Tibial nerve (tissue), 4 donors: ENCODE data around the gene SNAPC3. TPM values are rescaled to one million over a fixed set of nuclear protein-coding genes. Genes with fewer than 3 reads are reported as not detected.
A peak's percentile ranks its signal among the peaks of the same experiment; 100 is the strongest.
"Not testable (repeated sequence)": the region's sequence is repeated elsewhere in the genome, so short reads cannot be mapped to it uniquely, and the experiment has no call there.

Experiments used
- DNase-seq, 2 donors: peaks; one replicate each; pipeline ENCODE4 v3.0.0-alpha.2; 2019; ENCODE audit warnings: low spot score in 2 of 2
- H3K27ac ChIP-seq, 4 donors: fragments of 200-600 bp; sonication (generic) in 3 of 4; one replicate each; pipeline ENCODE4 v1.5.1; 2017 to 2019; ENCODE audit warnings: mild to moderate bottlenecking in 1 of 4
- H3K27me3 ChIP-seq, 2 donors: fragments of 200-600 bp; sonication (generic) in 1 of 2; one replicate each; pipeline versions ENCODE4 v1.5.1 to v1.6.0; 2017 to 2019
- H3K36me3 ChIP-seq, 3 donors: fragments of 200-600 bp; sonication (generic); one replicate each; pipeline ENCODE4 v1.5.1; 2018 to 2019
- H3K4me1 ChIP-seq, 4 donors: fragments of 200-600 bp; sonication (generic) in 3 of 4; one replicate each; pipeline ENCODE4 v1.5.1; 2017 to 2019
- H3K4me3 ChIP-seq, 4 donors: fragments of 200-600 bp; sonication (generic) in 3 of 4; one replicate each; pipeline ENCODE4 v1.5.1; 2017 to 2019; ENCODE audit warnings: mild to moderate bottlenecking in 1 of 4, moderate library complexity in 1 of 4
- H3K9me3 ChIP-seq, 4 donors: fragments of 200-600 bp; sonication (generic) in 3 of 4; one replicate each; pipeline ENCODE4 v1.5.1; 2017 to 2019
- CTCF ChIP-seq, 5 experiments: fragments of 200-600 bp in 3 of 5; fragments of 450-650 bp in 2 of 5; sonication (generic) in 3 of 5; IDR thresholded peaks; one replicate each; pipeline ENCODE4 v1.5.1; 2016 to 2019; ENCODE audit warnings: antibody characterized with exemption in 5 of 5, mild to moderate bottlenecking in 3 of 5, moderate library complexity in 2 of 5
- EP300 ChIP-seq, 2 donors: sonication (generic); formaldehyde crosslinking; IDR thresholded peaks; one replicate each; pipeline ENCODE4 v1.6.1; 2017; ENCODE audit warnings: antibody characterized with exemption in 2 of 2, mild to moderate bottlenecking in 1 of 2
- POLR2A ChIP-seq, 2 donors: fragments of 450-650 bp; IDR thresholded peaks; one replicate each; pipeline ENCODE4 v1.6.1; 2017; ENCODE audit warnings: antibody characterized with exemption in 2 of 2, mild to moderate bottlenecking in 2 of 2, moderate library complexity in 2 of 2
- WGBS, 2 donors: methylation state at CpG; one replicate each; pipeline ENCODE4 v1.1.5; 2018; 5-methylcytosine and 5-hydroxymethylcytosine counted together
- total RNA-seq, 4 donors: library from RNA; depleted of rRNA; stranded (reverse); fragments of >200 nt; gene quantifications; one replicate each; pipeline ENCODE4 v1.1.0, GENCODE V29; 2016

The SNAPC3 gene
- total RNA-seq, 4 donors from 2014 or later = 28.8 to 42.3 (median 29.7) TPM

DNA sequence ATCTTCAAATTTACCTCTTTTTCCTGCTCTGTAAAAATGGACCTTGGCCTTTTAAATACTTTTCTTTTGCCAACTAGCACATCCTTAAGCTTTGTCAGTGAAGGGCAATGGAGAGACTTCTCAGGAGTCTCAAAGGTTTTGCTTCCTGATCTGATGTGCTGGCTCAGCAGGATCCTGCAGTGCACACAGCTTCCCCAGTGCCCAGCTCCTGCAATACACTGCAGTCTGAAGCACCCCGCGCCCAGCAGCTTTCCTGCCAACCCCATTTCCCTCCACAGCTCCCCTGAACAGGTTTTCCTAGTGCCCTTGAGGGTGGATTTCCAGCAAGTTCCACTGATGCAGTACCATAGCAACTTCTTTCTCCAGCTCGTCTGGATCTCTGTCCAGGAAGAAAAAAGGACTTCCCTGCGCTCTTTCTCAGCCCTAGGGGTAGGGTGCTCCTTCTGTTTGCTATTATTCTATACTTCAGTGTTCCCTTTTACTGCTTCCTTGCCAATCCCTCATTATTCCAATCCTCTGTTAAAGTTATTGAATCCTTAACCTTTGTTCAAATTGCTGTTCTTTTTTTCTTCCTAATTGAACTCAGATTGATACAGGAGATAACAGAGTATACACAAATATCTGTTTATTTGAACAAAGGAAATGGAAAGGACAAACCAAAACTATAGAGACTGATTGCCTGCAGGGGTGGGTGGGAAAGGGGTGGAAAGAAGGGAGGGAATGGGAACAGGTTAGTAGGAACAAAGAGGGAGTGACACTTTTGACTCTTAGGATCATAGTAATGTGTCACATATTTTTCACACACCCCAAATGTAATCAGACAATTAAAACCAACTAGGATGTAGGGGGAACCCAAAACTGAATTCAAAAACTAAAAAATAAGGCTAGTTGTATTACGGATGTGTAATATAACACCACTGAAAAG lies 8.5 kb downstream of the SNAPC3 start:
- TF ChIP-seq POLR2A (IDR thresholded peaks at IDR 0.05) (no peak), EP300 (IDR thresholded peaks at IDR 0.05) (no peak), CTCF (IDR thresholded peaks at IDR 0.05) (no peak)
- no peak for DNase-seq
- no peak overlapping the region for H3K4me3 ChIP-seq
- peaks cover 0 to 31% (median 0%) of the 10 kb centered on the region in 3 donors for H3K36me3 ChIP-seq
- H3K9me3 ChIP-seq = no peaks in the 10 kb centered on the region
- no peaks in the 10 kb centered on the region for H3K27me3 ChIP-seq
- peaks cover 0 to 29% (median 6%) of the 10 kb centered on the region in 4 donors for H3K4me1 ChIP-seq
- peak overlapping the region in 1 of 4 donors; percentile 23 for H3K27ac ChIP-seq
- WGBS, 2 donors = 55% methylated on average over 5 of the region's 5 CpGs

- DNase-seq = no peak
- Histone ChIP-seq H3K4me1 (peaks cover 0 to 16% (median 4%) of the 10 kb centered on the region in 4 donors), H3K27ac (no peak overlapping the region), H3K4me3 (no peak overlapping the region), H3K27me3 (no peaks in the 10 kb centered on the region), H3K36me3 (peaks cover 0 to 38% (median 0%) of the 10 kb centered on the region in 3 donors), H3K9me3 (no peaks in the 10 kb centered on the region)
- WGBS, 2 donors = 75 to 84% methylated on average over 4 of the region's 4 CpGs
- TF ChIP-seq POLR2A (IDR thresholded peaks at IDR 0.05) (no peak), CTCF (IDR thresholded peaks at IDR 0.05) (no peak), EP300 (IDR thresholded peaks at IDR 0.05) (no peak)
Observed at GRCh38 chr9:15433191-15433590, 10.5 kb downstream of the SNAPC3 start.

DNA sequence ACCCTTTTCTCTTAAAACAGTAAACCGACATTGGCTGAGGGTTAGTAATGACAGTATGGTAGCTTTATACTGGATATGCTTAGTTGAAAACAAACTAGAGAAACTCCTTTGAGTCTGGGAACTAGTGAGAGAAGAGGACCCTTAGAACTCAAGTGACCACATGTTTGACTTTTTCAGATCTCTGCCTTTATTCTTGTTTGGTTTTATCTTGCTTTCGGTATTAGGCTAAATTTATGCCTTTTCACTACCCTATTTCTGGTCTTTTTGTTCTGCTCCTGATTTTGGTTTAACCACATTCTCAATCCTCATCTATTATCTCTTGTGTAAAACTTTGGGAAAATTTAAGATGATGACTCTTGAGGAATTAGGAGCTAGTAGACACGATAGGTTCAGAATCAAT lies 11.0 kb downstream of the SNAPC3 start:
- peaks cover 0 to 16% (median 4%) of the 10 kb centered on the region in 4 donors for H3K4me1 ChIP-seq
- no peak for TF ChIP-seq CTCF (IDR thresholded peaks at IDR 0.05)
- no peak for TF ChIP-seq POLR2A (IDR thresholded peaks at IDR 0.05)
- TF ChIP-seq EP300 (IDR thresholded peaks at IDR 0.05) = no peak
- no peak overlapping the region for H3K27ac ChIP-seq
- DNase-seq = no peak
- 91 to 93% methylated on average over 3 of the region's 3 CpGs for WGBS, 2 donors
- H3K4me3 ChIP-seq = no peak overlapping the region
- H3K9me3 ChIP-seq = no peaks in the 10 kb centered on the region
- H3K27me3 ChIP-seq = no peaks in the 10 kb centered on the region
- peaks cover 0 to 40% (median 0%) of the 10 kb centered on the region in 3 donors for H3K36me3 ChIP-seq

DNA sequence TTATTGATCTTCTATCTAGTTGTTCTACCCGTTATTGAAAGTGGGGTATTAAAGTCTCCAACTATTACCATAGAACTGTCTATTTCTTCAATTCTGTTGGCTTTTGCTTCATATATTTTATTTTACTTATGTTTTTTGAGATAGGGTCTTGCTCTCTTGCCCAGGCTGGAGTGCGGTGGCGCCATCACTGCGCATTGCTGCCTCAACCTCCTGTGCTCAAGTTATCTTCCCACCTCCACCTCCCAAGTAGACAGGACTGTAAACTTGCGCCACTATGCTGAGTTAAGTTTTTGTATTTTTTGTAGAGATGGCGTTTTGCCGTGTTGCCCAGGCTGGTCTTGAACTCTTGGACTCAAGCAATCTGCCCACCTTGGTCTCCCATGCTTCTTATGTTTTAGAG lies 16.2 kb downstream of the SNAPC3 start:
- Histone ChIP-seq H3K4me3 (no peak overlapping the region), H3K27ac (no peak overlapping the region), H3K27me3 (no peaks in the 10 kb centered on the region), H3K9me3 (no peaks in the 10 kb centered on the region), H3K4me1 (peaks cover 0 to 6% (median 0%) of the 10 kb centered on the region in 4 donors), H3K36me3 (peaks cover 2 to 67% (median 12%) of the 10 kb centered on the region in 3 donors)
- DNase-seq = no peak
- TF ChIP-seq CTCF (IDR thresholded peaks at IDR 0.05) (no peak), EP300 (IDR thresholded peaks at IDR 0.05) (no peak), POLR2A (IDR thresholded peaks at IDR 0.05) (no peak)
- 97 to 99% methylated on average over 7 of the region's 7 CpGs for WGBS, 2 donors

DNA sequence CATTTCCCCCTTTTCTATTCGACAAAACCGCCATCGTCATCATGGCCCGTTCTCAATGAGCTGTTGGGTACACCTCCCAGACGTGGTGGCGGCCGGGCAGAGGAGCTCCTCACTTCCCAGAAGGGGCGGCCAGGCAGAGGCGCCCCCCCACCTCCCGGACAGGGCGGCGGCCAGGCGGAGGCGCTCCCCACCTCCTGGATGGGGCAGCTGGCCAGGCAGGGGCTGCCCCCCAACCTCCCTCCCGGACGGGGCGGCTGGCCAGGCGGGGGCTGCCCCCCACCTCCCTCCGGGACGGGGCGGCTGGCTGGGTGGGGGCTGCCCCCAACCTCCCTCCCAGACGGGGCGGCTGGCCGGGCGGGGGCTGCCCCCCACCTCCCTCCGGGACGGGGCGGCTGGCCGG lies 19.2 kb downstream of the SNAPC3 start:
- WGBS, 2 donors = 96 to 100% methylated on average over 8 to 14 of the region's 29 CpGs
- H3K4me3 ChIP-seq, H3K27me3 ChIP-seq, H3K4me1 ChIP-seq, H3K9me3 ChIP-seq, DNase-seq, H3K27ac ChIP-seq: not testable (repeated sequence)
- peaks cover 2 to 69% (median 22%) of the 10 kb centered on the region in 3 donors for H3K36me3 ChIP-seq

- H3K36me3 ChIP-seq = peaks cover 2 to 69% (median 23%) of the 10 kb centered on the region in 3 donors
Observed at GRCh38 chr9:15442264-15442663, 19.6 kb downstream of the SNAPC3 start.

More at GRCh38 chr9:15442264-15442663, 19.6 kb downstream of the SNAPC3 start:
- DNase-seq, H3K4me3 ChIP-seq, H3K9me3 ChIP-seq, H3K27me3 ChIP-seq, H3K27ac ChIP-seq, H3K4me1 ChIP-seq: not testable (repeated sequence)
- 95 to 98% methylated on average over 15 to 22 of the region's 33 CpGs for WGBS, 2 donors
